B cell (primary cell): ENCODE data around the gene MT3.

Experiments used
- CTCF ChIP-seq: fragments of 200-600 bp; IDR thresholded peaks from one replicate; pipeline ENCODE4 v1.8.0; 2022; ENCODE audit warnings: antibody characterized with exemption, mild to moderate bottlenecking
- EZH2 ChIP-seq: IDR thresholded peaks from 2 replicates; pipeline ENCODE4 v1.6.1; 2012; ENCODE audit warnings: borderline replicate concordance, low read depth, mild to moderate bottlenecking, moderate library complexity, low read length; ENCODE audit not compliant: insufficient read depth, poor library complexity, severe bottlenecking

GRCh38 chr16:56549744-56550385, 39.5 kb upstream of the MT3 start:
- TF ChIP-seq CTCF, result no peak
- TF ChIP-seq EZH2, result no peak
